ENCODE data around the gene PTPRS. TPM values are rescaled to one million over a fixed set of nuclear protein-coding genes. Genes with fewer than 3 reads are reported as not detected.

PTPRS gene
- total and polyA plus RNA-seq, 9 of the 15 experiments (the other 6 are each of a cell fraction or from before 2014, with no cell fraction given): 1.1 to 49.4 (median 14.1) TPM

DNA sequence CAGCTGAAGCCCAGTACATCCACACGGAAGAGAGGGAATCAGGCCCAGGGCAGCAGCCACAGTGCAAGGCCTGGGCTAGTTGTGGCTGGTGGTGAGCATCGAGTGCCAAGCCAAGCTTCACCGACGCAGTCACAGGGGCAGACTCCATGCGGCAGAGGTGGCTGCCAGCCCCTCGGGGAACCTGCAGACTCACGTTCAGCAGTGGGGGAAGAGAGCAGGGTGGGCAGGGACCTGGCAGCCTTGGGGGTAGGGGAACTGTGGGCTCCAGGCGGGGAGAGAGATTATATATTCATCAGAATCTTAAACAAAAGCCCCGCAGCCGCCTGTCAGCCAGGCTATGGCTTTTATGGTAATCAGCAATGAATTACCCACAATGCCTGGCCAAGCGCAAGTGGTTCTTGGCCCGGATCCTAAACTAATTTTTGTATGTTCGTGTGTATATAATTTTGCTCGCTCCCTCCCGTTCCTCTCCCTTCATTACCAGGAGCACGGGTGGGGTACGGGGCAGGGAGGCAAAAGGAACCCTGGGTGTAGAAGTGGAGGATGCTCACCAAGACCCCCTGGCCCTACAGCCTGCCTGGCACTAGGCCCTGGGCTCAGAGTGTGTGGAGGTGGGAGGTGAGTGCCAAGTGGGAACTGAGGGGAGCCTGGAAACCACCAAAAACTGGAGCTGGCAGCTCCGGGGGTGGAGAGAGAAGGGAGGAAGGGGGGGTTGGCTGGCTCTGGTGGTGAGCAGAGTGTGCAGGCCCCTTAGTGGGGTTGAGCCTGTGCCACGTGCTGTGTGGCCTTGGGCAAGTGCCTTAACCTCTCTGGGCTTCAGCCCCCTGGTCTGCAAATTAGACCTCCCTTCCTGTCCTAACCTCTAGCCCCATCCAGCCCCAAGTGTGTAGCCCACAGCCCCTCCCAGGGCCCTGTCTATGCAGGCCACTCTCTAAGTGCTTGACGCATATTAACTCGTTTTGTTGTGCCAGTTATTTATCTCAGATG lies 31.9 kb downstream of the PTPRS start (continued):
- TF ChIP-seq, protein P1, sequence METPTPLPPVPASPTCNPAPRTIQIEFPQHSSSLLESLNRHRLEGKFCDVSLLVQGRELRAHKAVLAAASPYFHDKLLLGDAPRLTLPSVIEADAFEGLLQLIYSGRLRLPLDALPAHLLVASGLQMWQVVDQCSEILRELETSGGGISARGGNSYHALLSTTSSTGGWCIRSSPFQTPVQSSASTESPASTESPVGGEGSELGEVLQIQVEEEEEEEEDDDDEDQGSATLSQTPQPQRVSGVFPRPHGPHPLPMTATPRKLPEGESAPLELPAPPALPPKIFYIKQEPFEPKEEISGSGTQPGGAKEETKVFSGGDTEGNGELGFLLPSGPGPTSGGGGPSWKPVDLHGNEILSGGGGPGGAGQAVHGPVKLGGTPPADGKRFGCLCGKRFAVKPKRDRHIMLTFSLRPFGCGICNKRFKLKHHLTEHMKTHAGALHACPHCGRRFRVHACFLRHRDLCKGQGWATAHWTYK (CRISPR knock-in tag; IDR thresholded peaks at IDR 0.05): no peak
- no peak for TF ChIP-seq SRSF9 (IDR thresholded peaks at IDR 0.05; ENCODE audit: borderline replicate concordance, low read depth, low read length)
- TF ChIP-seq, protein P2, sequence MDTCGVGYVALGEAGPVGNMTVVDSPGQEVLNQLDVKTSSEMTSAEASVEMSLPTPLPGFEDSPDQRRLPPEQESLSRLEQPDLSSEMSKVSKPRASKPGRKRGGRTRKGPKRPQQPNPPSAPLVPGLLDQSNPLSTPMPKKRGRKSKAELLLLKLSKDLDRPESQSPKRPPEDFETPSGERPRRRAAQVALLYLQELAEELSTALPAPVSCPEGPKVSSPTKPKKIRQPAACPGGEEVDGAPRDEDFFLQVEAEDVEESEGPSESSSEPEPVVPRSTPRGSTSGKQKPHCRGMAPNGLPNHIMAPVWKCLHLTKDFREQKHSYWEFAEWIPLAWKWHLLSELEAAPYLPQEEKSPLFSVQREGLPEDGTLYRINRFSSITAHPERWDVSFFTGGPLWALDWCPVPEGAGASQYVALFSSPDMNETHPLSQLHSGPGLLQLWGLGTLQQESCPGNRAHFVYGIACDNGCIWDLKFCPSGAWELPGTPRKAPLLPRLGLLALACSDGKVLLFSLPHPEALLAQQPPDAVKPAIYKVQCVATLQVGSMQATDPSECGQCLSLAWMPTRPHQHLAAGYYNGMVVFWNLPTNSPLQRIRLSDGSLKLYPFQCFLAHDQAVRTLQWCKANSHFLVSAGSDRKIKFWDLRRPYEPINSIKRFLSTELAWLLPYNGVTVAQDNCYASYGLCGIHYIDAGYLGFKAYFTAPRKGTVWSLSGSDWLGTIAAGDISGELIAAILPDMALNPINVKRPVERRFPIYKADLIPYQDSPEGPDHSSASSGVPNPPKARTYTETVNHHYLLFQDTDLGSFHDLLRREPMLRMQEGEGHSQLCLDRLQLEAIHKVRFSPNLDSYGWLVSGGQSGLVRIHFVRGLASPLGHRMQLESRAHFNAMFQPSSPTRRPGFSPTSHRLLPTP (IDR thresholded peaks at IDR 0.05; ENCODE audit: borderline replicate concordance, extremely low read depth, insufficient read length): no peak
- TF ChIP-seq, protein P3, sequence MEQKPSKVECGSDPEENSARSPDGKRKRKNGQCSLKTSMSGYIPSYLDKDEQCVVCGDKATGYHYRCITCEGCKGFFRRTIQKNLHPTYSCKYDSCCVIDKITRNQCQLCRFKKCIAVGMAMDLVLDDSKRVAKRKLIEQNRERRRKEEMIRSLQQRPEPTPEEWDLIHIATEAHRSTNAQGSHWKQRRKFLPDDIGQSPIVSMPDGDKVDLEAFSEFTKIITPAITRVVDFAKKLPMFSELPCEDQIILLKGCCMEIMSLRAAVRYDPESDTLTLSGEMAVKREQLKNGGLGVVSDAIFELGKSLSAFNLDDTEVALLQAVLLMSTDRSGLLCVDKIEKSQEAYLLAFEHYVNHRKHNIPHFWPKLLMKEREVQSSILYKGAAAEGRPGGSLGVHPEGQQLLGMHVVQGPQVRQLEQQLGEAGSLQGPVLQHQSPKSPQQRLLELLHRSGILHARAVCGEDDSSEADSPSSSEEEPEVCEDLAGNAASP (IDR thresholded peaks at IDR 0.05): no peak
- TF ChIP-seq, protein P4, sequence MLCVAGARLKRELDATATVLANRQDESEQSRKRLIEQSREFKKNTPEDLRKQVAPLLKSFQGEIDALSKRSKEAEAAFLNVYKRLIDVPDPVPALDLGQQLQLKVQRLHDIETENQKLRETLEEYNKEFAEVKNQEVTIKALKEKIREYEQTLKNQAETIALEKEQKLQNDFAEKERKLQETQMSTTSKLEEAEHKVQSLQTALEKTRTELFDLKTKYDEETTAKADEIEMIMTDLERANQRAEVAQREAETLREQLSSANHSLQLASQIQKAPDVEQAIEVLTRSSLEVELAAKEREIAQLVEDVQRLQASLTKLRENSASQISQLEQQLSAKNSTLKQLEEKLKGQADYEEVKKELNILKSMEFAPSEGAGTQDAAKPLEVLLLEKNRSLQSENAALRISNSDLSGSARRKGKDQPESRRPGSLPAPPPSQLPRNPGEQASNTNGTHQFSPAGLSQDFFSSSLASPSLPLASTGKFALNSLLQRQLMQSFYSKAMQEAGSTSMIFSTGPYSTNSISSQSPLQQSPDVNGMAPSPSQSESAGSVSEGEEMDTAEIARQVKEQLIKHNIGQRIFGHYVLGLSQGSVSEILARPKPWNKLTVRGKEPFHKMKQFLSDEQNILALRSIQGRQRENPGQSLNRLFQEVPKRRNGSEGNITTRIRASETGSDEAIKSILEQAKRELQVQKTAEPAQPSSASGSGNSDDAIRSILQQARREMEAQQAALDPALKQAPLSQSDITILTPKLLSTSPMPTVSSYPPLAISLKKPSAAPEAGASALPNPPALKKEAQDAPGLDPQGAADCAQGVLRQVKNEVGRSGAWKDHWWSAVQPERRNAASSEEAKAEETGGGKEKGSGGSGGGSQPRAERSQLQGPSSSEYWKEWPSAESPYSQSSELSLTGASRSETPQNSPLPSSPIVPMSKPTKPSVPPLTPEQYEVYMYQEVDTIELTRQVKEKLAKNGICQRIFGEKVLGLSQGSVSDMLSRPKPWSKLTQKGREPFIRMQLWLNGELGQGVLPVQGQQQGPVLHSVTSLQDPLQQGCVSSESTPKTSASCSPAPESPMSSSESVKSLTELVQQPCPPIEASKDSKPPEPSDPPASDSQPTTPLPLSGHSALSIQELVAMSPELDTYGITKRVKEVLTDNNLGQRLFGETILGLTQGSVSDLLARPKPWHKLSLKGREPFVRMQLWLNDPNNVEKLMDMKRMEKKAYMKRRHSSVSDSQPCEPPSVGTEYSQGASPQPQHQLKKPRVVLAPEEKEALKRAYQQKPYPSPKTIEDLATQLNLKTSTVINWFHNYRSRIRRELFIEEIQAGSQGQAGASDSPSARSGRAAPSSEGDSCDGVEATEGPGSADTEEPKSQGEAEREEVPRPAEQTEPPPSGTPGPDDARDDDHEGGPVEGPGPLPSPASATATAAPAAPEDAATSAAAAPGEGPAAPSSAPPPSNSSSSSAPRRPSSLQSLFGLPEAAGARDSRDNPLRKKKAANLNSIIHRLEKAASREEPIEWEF (CRISPR knock-in tag; IDR thresholded peaks at IDR 0.05): no peak
- TF ChIP-seq JUND (IDR thresholded peaks at IDR 0.05; ENCODE audit: borderline replicate concordance, low read depth, low read length): no peak
- no peak for TF ChIP-seq JUND (tag; IDR thresholded peaks at IDR 0.05; ENCODE audit: borderline replicate concordance, low read depth, low read length)
- TF ChIP-seq ZNF436 (CRISPR knock-in tag; IDR thresholded peaks at IDR 0.05): peak; percentile 70
- TF ChIP-seq XRCC4 (IDR thresholded peaks at IDR 0.05; ENCODE audit: extremely low read depth, insufficient read depth, insufficient read length): no peak
- no peak for TF ChIP-seq PTTG1 (tag; IDR thresholded peaks at IDR 0.05; ENCODE audit: low read depth)
- TF ChIP-seq TEAD4 (IDR thresholded peaks at IDR 0.05; ENCODE audit: low read length): peak; percentile 72
- TF ChIP-seq TEAD4 (CRISPR knock-in tag; IDR thresholded peaks at IDR 0.05; ENCODE audit: borderline replicate concordance): no peak
- peak; percentile 70 for TF ChIP-seq GABPB1 (CRISPR knock-in tag; IDR thresholded peaks at IDR 0.05)
- no peak for TF ChIP-seq POU5F1 (IDR thresholded peaks at IDR 0.05; ENCODE audit: borderline replicate concordance, low read depth, low read length, partially characterized antibody)
- TF ChIP-seq LCOR (CRISPR knock-in tag; IDR thresholded peaks at IDR 0.05): 0 out of 2 replicates have a peak, but pooled peaks have one; percentile 36

All from K562 (cell line).